Activated naive CD8-positive, alpha-beta T cell (primary cell): ENCODE measurements around the gene GTF2IRD1.
"Not testable (repeated sequence)": the region's sequence is repeated elsewhere in the genome, so short reads cannot be mapped to it uniquely, and the experiment has no call there.

Source experiments
- H3K27ac Mint-ChIP-seq: one replicate; pipeline ENCODE4 v1.8.0; 2021; ENCODE audit warnings: mixed read lengths
- H3K27me3 Mint-ChIP-seq: one replicate; pipeline ENCODE4 v1.8.0; 2021; ENCODE audit warnings: mixed read lengths
- H3K36me3 Mint-ChIP-seq: one replicate; pipeline ENCODE4 v1.8.0; 2021; ENCODE audit warnings: mixed read lengths
- H3K4me1 Mint-ChIP-seq: one replicate; pipeline ENCODE4 v1.8.0; 2021; ENCODE audit warnings: low read depth, mixed read lengths
- H3K4me3 Mint-ChIP-seq: one replicate; pipeline ENCODE4 v1.8.0; 2021; ENCODE audit warnings: mild to moderate bottlenecking, mixed read lengths
- H3K9me3 Mint-ChIP-seq: one replicate; pipeline ENCODE4 v1.8.0; 2021; ENCODE audit warnings: low read depth, mixed read lengths

The GTF2IRD1 gene

DNA sequence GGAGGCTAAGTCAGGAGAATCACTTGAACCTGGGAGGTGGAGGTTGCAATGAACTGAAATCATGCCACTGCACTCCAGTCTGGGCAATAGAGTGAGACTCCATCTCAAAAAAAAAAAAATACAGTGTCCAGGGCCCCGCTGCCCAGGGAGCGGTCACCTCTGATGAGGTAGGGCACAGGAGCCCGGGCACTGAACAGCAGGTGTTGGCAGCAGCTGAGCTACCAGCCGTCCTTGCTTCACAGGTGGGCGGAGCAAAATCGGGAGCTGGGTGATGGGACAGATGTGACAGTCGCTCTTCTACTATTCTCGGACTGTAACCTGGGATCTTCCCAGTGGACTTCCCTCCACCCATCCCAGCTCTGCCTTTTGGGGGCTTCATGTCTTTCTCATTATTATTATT is 49.4 kb downstream of the GTF2IRD1 start:
- Mint-ChIP-seq H3K27ac (no peak overlapping the region), H3K9me3 (no peaks in the 10 kb centered on the region), H3K36me3 (no peaks in the 10 kb centered on the region), H3K27me3 (no peaks in the 10 kb centered on the region), H3K4me1 (no peaks in the 10 kb centered on the region), H3K4me3 (no peak overlapping the region)

DNA sequence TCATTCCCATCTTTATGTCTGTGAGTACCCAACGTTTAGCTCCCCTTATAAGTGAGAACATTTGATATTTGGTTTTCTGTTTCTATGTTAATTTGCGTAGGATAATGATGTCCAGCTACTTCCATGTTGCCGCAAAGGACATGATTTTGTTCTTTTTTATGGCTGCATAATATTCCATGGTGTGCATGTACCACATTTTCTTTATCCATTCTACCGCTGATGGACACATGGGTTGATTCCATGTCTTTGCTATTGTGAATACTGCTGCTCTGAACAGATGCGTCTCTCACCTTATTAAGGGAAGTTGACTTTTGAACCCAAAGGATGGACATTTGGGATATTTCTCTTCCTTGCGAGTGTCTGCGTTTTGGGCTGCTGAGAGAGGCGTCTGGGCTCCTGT is 50.2 kb downstream of the GTF2IRD1 start:
- H3K36me3 Mint-ChIP-seq = no peaks in the 10 kb centered on the region
- H3K9me3 Mint-ChIP-seq = no peaks in the 10 kb centered on the region
- H3K27ac Mint-ChIP-seq = no peak overlapping the region
- no peak overlapping the region for H3K4me3 Mint-ChIP-seq
- H3K27me3 Mint-ChIP-seq = no peaks in the 10 kb centered on the region
- H3K4me1 Mint-ChIP-seq = no peaks in the 10 kb centered on the region

- Mint-ChIP-seq H3K9me3 (no peaks in the 10 kb centered on the region), H3K27me3 (no peaks in the 10 kb centered on the region), H3K36me3 (no peaks in the 10 kb centered on the region), H3K4me1 (no peaks in the 10 kb centered on the region), H3K4me3 (no peak overlapping the region), H3K27ac (no peak overlapping the region)
These were observed 52.0 kb downstream of the GTF2IRD1 start for GRCh38 chr7:74505471-74506324.

DNA sequence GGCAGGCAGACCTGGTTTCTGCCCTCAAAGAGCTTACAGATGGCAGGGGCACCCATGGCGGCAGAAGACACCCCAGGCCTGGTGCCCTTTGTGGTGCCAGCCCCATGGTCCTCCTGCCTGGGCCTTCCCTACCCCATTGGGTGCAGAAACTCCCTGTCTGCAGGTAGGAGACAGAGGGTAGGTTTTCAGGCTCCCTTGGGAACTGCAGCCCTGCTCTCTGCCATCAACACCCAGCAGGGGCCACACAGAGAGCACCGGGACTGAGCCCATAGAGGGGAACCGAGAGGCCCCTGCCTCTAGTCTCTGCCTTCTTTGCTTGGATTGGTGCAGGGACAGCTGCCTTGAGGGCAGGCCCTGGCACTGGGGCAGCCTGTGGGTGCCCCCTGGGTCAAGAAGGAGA is 52.6 kb downstream of the GTF2IRD1 start:
- Mint-ChIP-seq H3K27ac (no peak overlapping the region), H3K27me3 (no peaks in the 10 kb centered on the region), H3K4me1 (no peaks in the 10 kb centered on the region), H3K9me3 (no peaks in the 10 kb centered on the region), H3K36me3 (no peaks in the 10 kb centered on the region), H3K4me3 (no peak overlapping the region)

- H3K4me3 Mint-ChIP-seq = no peak overlapping the region
These were observed 54.0 kb downstream of the GTF2IRD1 start for GRCh38 chr7:74507538-74508319.

GRCh38 chr7:74509453-74509852 is 55.7 kb downstream of the GTF2IRD1 start:
- H3K9me3 Mint-ChIP-seq, H3K27ac Mint-ChIP-seq, H3K4me1 Mint-ChIP-seq, H3K36me3 Mint-ChIP-seq, H3K27me3 Mint-ChIP-seq, H3K4me3 Mint-ChIP-seq: not testable (repeated sequence)

More at GRCh38 chr7:74507538-74508319, 54.0 kb downstream of the GTF2IRD1 start:
- no peaks in the 10 kb centered on the region for H3K36me3 Mint-ChIP-seq
- no peaks in the 10 kb centered on the region for H3K27me3 Mint-ChIP-seq
- H3K4me1 Mint-ChIP-seq = no peaks in the 10 kb centered on the region
- H3K27ac Mint-ChIP-seq = no peak overlapping the region
- no peaks in the 10 kb centered on the region for H3K9me3 Mint-ChIP-seq

DNA sequence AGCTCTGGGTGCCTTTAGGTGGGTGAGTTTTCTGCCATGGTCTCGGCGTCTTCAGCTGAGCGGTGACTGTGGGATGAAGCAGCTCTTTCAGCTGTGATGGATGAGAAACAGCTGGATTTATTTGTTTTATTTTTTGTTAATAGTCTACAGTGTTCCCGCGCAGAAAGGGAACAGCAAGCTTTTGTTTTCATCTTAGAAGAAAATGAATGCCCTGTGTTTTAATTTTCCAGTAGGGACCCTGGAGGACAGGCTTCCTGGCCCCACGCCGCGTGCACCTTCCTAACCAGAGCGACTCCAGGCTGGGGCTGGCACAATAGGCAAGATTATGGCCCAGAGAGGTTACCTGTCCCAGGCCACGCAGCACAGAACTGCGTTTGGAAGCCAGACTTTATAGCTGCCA is 57.6 kb downstream of the GTF2IRD1 start:
- no peaks in the 10 kb centered on the region for H3K36me3 Mint-ChIP-seq
- H3K27me3 Mint-ChIP-seq = no peaks in the 10 kb centered on the region
- no peaks in the 10 kb centered on the region for H3K4me1 Mint-ChIP-seq
- no peak overlapping the region for H3K4me3 Mint-ChIP-seq
- no peak overlapping the region for H3K27ac Mint-ChIP-seq
- H3K9me3 Mint-ChIP-seq = no peaks in the 10 kb centered on the region

- no peaks in the 10 kb centered on the region for H3K9me3 Mint-ChIP-seq
- H3K27ac Mint-ChIP-seq = no peak overlapping the region
- H3K36me3 Mint-ChIP-seq = no peaks in the 10 kb centered on the region
- no peaks in the 10 kb centered on the region for H3K4me1 Mint-ChIP-seq
- no peak overlapping the region for H3K4me3 Mint-ChIP-seq
- H3K27me3 Mint-ChIP-seq = no peaks in the 10 kb centered on the region
These were observed 59.1 kb downstream of the GTF2IRD1 start for GRCh38 chr7:74512762-74513161.

GRCh38 chr7:74514131-74514591 is 60.5 kb downstream of the GTF2IRD1 start:
- H3K9me3 Mint-ChIP-seq = no peaks in the 10 kb centered on the region
- no peak overlapping the region for H3K27ac Mint-ChIP-seq
- H3K4me3 Mint-ChIP-seq = no peak overlapping the region
- no peaks in the 10 kb centered on the region for H3K27me3 Mint-ChIP-seq
- no peaks in the 10 kb centered on the region for H3K36me3 Mint-ChIP-seq
- H3K4me1 Mint-ChIP-seq = no peaks in the 10 kb centered on the region

GRCh38 chr7:74515276-74515675 is 61.6 kb downstream of the GTF2IRD1 start:
- H3K27me3 Mint-ChIP-seq = no peaks in the 10 kb centered on the region
- no peaks in the 10 kb centered on the region for H3K9me3 Mint-ChIP-seq
- no peaks in the 10 kb centered on the region for H3K36me3 Mint-ChIP-seq
- H3K27ac Mint-ChIP-seq = no peak overlapping the region
- no peaks in the 10 kb centered on the region for H3K4me1 Mint-ChIP-seq
- H3K4me3 Mint-ChIP-seq = no peak overlapping the region

DNA sequence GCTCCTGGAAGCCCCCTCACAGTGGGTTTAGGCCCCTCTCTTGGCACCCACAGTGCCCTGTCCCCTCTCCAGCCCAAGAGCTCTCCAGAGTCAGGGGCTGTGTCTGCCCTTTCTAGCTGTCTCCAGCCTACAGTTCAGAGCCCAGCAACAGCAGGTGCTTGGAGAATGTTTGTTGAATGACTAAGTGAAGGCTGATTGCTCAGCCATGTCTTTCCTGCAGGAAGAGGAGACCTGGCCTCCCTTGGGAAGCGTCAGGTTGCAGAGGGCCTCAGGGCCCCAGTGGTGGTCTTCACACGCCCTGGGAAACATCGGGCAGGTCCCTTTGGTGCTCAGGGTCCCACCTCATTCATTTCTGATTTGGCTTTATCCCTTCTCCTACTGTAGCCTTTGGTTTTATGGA is 62.5 kb downstream of the GTF2IRD1 start:
- H3K27me3 Mint-ChIP-seq = no peaks in the 10 kb centered on the region
- no peak overlapping the region for H3K4me3 Mint-ChIP-seq
- H3K36me3 Mint-ChIP-seq = no peaks in the 10 kb centered on the region
- no peaks in the 10 kb centered on the region for H3K4me1 Mint-ChIP-seq
- H3K27ac Mint-ChIP-seq = no peak overlapping the region
- peaks cover 3% of the 10 kb centered on the region for H3K9me3 Mint-ChIP-seq

- no peak overlapping the region for H3K27ac Mint-ChIP-seq
- no peak overlapping the region for H3K4me3 Mint-ChIP-seq
- no peaks in the 10 kb centered on the region for H3K36me3 Mint-ChIP-seq
These were observed 64.3 kb downstream of the GTF2IRD1 start for GRCh38 chr7:74518041-74518440.

GRCh38 chr7:74518654-74519053 is 64.9 kb downstream of the GTF2IRD1 start:
- Mint-ChIP-seq H3K4me3 (no peak overlapping the region), H3K27me3 (no peaks in the 10 kb centered on the region), H3K27ac (no peak overlapping the region), H3K36me3 (no peaks in the 10 kb centered on the region), H3K9me3 (peaks cover 3% of the 10 kb centered on the region), H3K4me1 (no peaks in the 10 kb centered on the region)

More at GRCh38 chr7:74518041-74518440, 64.3 kb downstream of the GTF2IRD1 start:
- Mint-ChIP-seq H3K27me3 (no peaks in the 10 kb centered on the region), H3K9me3 (peaks cover 3% of the 10 kb centered on the region), H3K4me1 (no peaks in the 10 kb centered on the region)

- Mint-ChIP-seq H3K27me3 (no peaks in the 10 kb centered on the region), H3K27ac (no peak overlapping the region), H3K36me3 (no peaks in the 10 kb centered on the region)
These were observed 65.7 kb downstream of the GTF2IRD1 start for GRCh38 chr7:74519395-74519794.

DNA sequence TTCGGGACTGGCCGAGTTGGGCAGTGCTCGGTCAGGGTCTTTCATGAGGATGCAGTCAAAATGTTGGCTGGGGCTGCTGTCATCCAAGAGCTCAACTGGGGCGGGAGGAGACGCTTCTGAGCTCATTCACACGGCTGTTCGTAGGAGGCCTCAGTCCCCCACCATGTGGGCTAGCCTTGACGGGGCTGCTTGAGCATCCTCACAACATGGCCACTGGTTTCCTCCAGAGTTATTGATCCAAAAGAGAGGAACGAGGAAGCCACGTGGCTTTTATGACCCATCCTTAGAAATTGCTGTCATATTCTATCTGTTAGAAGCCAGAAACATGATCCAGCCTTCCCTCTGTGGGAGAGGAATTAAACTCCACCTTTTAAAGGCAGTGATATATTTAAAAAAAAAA is 68.1 kb downstream of the GTF2IRD1 start:
- Mint-ChIP-seq H3K36me3 (no peaks in the 10 kb centered on the region), H3K4me3 (no peak overlapping the region), H3K9me3 (peaks cover 3% of the 10 kb centered on the region), H3K4me1 (no peaks in the 10 kb centered on the region), H3K27ac (no peak overlapping the region), H3K27me3 (no peaks in the 10 kb centered on the region)

More at GRCh38 chr7:74519395-74519794, 65.7 kb downstream of the GTF2IRD1 start:
- Mint-ChIP-seq H3K4me3 (no peak overlapping the region), H3K9me3 (peaks cover 3% of the 10 kb centered on the region), H3K4me1 (no peaks in the 10 kb centered on the region)
